Thyroid gland (tissue), 4 donors: ENCODE results near the gene TRPV3.

Experiments used
- CTCF ChIP-seq, 6 experiments: fragments of 200-600 bp in 3 of 6; fragments of 450-650 bp in 3 of 6; sonication (generic) in 3 of 6; IDR thresholded peaks; one replicate each; pipeline ENCODE4 v1.5.1; 2016 to 2019; ENCODE audit warnings: antibody characterized with exemption in 6 of 6, mild to moderate bottlenecking in 2 of 6, inconsistent platforms in 1 of 6, moderate library complexity in 1 of 6
- POLR2A ChIP-seq, 2 donors: fragments of 450-650 bp; IDR thresholded peaks; one replicate each; pipeline ENCODE4 v1.6.1; 2017; ENCODE audit warnings: antibody characterized with exemption in 2 of 2, mild to moderate bottlenecking in 2 of 2, moderate library complexity in 1 of 2

GRCh38 chr17:3505008-3505407 lies 52.6 kb downstream of the TRPV3 start:
- TF ChIP-seq POLR2A (IDR thresholded peaks at IDR 0.05) (no peak), CTCF (IDR thresholded peaks at IDR 0.05) (no peak)
